ENCODE data around the gene ALDH6A1.

Gene ALDH6A1

DNA sequence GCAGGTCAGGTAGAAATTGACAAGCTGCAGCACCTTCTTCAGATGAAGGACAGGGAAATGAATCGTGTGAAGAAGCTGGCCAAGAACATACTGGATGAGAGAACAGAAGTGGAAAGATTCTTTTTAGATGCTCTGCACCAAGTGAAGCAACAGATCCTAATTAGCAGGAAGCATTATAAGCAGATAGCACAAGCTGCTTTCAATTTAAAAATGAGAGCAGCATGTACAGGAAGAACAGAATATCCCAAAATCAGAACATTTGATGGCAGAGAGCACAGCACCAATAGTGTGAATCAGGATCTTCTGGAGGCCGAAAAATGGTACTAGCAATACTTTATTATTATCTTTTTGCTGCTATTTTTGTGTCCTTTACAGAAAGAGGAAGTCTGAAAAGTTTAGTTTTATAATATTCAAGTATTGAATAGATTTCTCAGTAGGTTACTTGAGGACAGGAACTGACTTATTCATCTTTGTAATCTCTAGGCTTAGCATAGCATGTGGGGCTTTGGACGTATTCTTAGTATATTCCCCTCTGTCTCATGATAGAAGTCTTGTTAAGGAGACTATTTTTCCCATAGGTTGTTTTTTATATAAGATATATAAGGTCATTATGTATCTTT lies 34.3 kb downstream of the ALDH6A1 start:
- no peak for DNase-seq (ENCODE audit: low read depth, low spot score)

DNA sequence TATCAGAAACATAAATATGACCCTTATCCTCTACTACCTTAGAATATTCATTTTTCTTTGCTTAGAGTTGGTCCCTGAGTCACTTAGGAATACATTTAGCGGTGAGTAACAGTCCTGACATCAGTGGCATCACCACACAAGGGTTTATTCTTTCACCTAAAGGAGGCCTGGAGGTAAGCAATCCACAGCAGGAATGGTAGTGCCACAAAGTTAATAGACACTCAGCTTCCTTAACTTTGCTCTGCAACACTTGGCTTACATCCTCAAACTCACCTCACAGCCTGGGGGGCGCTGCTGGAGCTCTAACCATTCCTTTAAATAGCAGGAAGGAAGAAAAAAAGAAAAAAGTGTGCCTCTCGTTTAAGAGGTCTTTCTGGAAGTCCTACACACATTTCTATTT lies 36.0 kb downstream of the ALDH6A1 start:
- DNase-seq (ENCODE audit: low read depth, low spot score) = no peak

DNA sequence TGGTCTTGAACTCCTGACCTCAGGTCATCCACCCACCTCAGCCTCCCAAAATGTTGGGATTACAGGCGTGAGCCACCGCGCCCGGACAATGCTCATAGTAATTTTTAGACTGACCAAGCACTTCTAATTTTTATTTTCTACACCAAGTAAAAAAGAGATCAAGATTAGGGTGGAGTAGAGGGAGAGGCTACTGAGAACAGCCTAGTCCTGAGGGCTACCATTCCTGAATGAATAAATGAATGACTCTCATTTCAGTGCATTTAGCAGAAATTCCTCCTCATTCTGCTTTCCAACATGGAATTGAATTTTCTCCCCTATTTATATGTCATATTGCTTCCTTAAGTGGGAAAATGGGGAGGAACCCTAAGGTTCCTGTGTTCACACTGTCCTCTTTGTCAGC lies 38.7 kb downstream of the ALDH6A1 start:
- DNase-seq (ENCODE audit: low read depth, low spot score) = no peak

DNA sequence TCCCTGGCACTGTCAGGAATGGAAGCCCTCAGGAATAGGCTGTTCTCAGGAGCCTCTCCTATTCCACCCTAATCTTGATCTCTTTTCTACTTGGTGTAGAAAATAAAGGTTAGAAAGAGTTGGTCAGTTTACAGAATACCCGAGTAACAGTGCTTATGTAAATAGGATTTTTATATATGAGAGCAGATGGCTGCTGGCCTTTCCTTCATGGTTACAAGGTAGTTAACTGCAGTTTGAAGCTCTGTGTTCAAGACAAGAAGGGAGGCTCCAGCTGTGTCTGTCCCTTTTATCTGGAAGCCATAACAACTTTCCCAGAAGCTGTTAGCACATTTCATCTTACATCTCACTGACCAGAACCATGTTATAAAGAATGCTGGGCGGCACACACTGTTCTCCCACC lies 42.0 kb downstream of the ALDH6A1 start:
- no peak for DNase-seq (ENCODE audit: low read depth, low spot score)

DNA sequence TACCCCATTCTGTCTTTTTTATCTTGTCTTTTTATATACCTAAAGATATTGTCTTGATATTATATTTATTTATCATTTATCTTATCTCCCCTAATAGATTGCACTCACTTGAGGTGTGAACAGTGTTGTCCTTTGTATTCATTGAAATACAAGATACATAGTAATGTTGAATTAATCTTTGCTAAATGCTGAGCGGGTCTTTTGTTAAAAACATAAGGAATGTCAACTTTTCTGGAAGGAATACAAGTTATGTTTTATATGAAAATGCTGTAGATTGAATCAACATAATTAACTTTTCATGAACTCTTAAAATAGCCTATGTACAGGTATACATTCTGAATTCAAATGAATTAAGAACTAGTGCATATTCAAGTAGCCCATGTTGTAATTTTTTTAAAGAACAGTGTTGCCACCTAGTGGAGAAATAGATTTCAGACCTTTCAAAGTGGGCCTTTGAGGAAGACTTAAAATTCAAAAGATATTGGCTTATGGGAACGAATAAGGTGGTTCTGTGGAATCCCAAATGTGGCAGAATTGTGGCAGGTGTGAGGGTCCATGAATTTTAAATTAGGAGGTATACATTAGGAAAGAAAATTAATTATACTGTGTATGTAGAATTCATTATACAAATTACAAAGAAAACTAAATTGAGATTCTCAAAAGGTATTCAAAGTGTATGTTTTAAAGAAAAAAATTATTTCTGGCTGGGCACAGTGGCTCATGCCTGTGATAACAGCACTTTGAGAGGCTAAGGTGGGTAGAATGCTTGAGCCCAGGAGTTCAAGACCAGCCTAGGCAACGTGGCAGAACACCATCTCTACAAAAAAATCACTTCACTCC lies 46.0 kb downstream of the ALDH6A1 start:
- DNase-seq (ENCODE audit: low read depth, low spot score) = no peak

DNA sequence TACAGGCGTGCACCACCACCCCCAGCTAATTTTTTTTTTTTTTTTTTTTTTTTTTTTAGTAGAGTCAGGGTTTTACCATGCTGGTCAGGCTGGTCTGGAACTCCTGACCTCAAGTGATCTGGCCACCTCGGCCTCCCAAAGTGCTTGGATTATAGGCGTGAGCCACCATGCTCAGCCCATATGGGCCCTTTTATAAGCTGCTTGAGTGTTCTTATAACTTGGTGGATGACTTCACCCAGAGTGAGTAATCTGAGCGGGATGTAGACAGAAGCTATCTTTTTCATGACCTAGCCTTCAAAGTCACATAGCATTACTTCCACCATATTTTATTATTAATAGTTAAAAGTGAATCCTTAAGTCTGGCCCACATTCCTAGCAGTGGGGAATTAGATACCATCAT lies 48.7 kb downstream of the ALDH6A1 start:
- DNase-seq (ENCODE audit: low read depth, low spot score) = no peak

DNA sequence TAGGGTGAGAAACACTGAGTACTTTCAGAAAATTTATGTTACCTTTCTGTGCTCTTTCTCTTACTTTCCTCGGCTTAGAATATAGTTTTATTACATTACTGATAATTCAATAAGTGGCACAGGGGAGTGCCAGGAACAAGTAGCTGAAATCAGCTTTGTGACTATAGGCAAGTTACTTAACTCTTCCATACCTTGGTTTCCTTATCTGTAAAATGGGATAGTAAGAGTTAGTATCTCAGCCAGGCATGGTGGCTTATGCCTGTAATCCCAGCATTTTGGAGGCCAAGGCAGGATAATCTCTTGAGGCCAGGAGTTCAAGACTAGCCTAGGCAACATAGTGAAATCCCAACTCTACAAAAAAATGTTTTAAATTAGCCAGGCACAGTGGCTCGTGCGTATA lies 49.7 kb downstream of the ALDH6A1 start:
- no peak for DNase-seq (ENCODE audit: low read depth, low spot score)

DNA sequence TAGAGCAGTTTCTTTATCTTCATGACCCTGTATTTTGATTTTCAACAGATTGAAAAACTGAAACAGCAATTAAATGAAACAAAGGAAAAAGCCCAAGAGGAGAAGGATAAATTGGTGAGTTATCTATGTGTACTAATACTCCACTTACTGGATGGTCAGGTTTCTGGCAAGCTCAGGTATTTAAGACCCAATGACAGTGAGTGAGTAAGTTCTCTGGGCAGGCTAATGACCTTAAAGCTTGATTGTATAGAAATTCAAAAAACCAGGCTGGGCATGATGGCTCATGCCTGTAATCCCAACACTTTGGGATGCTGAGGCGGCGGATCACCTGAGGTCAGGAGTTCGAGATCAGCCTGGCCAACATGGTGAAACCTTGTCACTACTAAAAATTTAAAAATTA lies 55.1 kb downstream of the ALDH6A1 start:
- no peak for DNase-seq (ENCODE audit: low read depth, low spot score)

DNA sequence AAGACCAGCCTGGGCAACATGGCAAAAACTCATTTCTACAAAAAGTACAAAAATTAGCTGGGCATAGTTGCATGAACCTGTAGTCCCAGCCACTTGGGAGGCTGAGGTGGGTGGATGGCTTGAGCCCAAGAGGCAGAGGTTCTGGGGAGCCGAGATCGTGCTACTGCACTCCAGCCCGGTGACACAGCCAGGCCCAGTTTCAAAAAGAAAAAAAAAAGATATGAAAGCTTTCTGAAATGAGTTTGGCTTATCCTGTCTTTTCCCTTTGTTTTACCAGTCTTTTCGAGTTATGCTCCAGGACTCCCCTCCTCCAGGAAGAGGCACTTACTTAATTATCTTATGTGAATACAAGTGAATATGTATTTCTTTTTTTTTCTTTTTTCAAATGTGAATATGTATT lies 61.9 kb downstream of the ALDH6A1 start:
- no peak for DNase-seq (ENCODE audit: low read depth, low spot score)

DNA sequence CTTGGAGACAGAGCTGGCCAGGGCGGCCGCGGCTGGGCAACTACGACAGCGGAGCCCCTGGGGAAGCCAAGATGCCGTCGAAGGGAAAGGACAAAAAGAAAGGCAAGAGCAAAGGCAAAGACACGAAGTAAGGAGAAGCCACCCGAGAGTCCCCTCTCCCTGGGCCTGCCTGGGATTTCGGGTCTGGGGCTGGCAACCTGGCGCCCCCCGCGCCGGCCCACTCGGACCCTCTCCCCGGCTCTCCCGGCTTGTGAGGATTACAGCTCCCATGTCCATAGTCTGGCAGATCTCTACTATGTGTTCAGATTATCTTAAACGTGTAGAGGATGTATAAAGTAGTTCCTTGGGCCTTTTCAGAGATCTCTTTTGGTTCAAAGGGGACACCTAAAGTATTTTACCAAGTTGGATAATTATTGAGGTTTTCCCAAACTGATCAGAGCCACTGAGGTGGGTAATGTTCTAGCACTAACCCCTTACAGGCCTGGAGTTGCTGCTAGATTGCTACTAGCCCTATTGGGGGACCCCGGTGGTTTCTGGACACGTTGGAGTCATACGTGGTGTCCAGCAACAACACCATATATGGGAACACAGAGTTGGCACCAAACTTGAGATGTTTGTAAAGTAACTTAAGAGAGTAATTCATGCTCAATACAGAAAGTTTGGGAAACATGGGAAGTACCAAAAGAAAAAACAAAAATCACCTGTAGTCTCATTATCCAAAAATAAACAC lies 64.7 kb downstream of the ALDH6A1 start:
- no peak for DNase-seq (ENCODE audit: low read depth, low spot score)

DNA sequence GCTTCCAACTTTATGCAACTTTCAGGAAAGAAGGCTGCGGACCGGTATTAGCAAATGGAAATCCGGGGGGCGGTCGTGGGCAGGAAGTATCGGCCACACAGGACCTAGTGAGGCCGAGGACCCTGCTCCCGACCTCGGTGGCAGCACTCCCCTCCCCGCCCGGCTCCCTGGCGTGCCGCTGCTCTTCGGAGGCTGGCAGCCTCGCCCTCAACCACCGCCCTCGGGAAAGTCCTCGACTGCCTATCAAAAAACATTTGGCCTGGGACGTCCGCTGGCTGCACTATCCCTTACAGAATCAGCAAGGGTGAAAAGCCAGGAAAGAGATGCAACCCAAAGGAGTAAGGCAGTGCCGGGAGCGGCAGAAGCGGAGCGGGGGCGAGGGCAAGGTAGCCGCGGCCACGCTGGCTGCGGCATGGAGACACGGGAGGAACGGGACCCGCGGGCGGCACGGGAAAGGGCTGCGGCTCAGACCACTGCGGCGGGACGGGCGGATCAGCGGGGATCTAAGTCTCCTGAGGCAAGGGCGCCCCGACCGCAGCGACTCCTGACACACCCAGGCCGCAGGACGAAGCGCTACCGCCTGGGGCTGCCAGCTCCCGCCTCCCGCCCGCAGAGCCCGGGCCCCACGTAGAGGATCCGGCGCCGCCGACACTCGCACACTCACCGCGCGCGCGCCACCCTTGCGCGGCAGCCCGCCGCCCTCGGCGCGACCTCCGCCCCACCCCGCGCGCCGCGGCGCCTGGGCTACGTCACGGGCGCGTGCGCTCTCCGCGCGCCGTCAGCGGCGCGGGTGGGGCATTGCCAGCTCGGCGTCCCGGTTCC lies 65.5 kb downstream of the ALDH6A1 start, which contains the start of the genes BBOF1 and ENTPD5:
Gene BBOF1, plus strand, starts transcription at position 764 of the 822 bp plus-strand sequence. CDS start 130 bp downstream, outside the sequence.
Gene ENTPD5, minus strand, starts transcription at position 703 of the 822 bp plus-strand sequence. CDS start 31,186 bp downstream, outside the sequence.
- DNase-seq (ENCODE audit: low read depth, low spot score) = peak; percentile 65

DNA sequence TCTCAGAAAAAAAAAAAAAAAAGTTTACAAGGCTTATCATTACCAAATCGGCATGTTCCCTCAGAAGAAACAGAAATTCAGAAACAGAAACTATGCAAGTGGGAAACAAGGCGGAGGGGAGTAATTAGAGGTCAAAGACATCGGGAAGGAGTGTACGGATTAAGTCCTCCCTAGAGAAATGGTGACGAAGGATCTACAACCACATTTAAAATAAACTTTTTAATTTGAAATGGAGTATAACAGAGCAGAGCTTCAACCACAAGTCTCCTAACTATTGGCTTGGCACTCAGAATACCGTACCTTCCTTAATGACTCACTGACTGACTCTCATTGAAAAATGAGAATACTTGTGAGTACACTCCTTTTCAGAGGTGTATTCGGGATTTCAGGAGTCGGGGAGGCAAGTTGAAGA lies 66.1 kb downstream of the ALDH6A1 start:
- no peak for DNase-seq (ENCODE audit: low read depth, low spot score)

DNA sequence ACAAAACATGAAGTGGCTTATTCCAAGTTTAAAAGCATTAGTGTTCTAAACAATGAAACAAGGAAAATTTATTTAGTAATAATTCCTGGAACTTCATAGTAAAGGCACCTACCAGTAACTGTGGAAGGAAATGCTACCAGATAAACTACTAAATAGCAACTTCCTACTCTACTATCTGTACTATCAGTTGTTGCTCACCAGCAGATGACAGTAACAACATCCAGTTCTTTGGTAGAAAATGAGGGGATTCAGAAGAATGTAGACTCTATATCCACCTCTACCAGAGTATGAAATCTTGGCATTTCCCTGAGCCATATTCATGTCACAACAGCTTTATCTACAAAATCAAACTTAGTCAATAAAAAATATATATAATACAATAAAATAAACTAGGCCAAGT lies 68.3 kb downstream of the ALDH6A1 start:
- no peak for DNase-seq (ENCODE audit: low read depth, low spot score)

DNA sequence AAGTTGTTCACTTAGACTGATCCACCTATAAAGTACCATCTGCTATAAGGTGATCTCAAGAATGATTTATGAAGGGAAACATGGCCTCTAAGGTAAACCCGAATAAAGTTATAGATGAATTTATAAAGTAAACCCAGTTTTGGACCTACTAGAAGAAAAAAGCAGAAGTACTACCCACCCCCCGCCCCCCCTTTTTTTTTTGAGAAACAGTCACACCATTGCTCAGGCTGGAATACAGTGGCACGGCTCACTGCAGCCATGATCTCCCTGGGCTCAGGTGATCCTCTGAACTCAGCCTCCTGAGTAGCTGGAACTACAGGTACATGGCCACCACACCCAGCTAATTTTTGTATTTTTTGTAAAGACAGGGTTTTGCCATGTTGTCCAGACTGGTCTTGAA lies 69.1 kb downstream of the ALDH6A1 start:
- DNase-seq (ENCODE audit: low read depth, low spot score) = no peak

DNA sequence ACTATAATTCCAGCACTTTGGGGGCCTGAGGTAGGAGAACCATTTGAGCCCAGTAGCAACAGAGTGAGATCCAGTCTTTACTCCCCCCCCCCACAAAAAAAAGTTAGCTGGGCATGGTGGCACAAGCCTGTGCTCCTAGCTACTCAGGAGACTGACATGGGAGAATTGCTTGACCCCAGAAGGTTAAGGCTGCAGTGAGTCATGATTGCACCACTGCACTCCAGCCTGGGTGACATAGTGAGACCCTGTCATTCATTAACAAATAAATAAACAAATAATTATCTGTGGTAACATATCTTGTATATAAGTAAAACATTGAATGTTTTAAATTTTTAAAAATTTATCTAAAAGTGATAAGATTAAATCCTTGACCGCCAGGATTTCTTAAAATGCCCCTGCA lies 70.0 kb downstream of the ALDH6A1 start:
- no peak for DNase-seq (ENCODE audit: low read depth, low spot score)

DNA sequence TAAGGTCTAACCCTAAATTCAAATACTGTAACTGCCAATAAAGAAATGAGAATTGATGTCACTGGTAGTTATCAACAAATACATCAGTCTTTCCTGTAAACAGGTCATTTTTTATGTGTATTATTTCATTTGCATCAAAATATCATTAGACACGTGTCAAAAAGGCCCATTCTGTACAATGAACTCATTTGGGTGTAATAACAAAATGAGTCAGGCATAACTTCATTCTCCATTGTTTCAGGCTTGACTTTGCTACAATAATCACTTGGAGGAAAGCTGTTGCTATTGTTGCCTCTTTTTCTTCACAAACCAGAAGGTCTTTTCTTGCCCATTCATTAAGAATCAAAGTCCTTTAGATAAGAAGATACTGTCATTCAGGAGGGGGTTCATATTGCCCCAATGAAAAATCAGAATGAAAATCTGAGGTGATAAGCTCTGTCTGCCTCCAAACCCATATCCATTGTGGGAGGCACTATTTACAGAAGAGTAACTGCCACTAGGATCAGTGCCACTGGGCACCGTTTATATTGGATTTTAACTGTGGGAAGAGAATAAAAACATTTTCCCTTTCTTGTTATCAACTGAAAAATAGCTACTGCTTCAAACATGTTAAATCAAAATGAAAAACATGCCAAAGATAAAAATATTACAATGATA lies 75.3 kb downstream of the ALDH6A1 start:
- no peak for DNase-seq (ENCODE audit: low read depth, low spot score)

Data from activated naive CD8-positive, alpha-beta T cell treated with anti-CD3 and anti-CD28 coated beads, Interleukin-2, amount 50 U/mL, for 16 hours (primary cell).